ENCODE measurements around the gene SPOCD1. TPM values are rescaled to one million over a fixed set of nuclear protein-coding genes. Genes with fewer than 3 reads are reported as not detected.
A peak's percentile ranks its signal among the peaks of the same experiment; 100 is the strongest.

The SPOCD1 gene
- 1 to 10 TPM in 1 of 4 donors, under 1 TPM in 2, not detected in 1; 0.22 to 1.6 (median 0.96) TPM for total RNA-seq

- H3K4me1 ChIP-seq = no peaks in the 10 kb centered on the region
- no peaks in the 10 kb centered on the region for H3K36me3 ChIP-seq
- no peaks in the 10 kb centered on the region for H3K27me3 ChIP-seq
- intact Hi-C loops (cut with DNase I) = no loop called here
- peak; percentile 70 to 73 for DNase-seq
- no peak within 1 kb of the TSS for H3K27ac ChIP-seq
- H3K9me3 ChIP-seq = no peaks in the 10 kb centered on the region
- H3K4me3 ChIP-seq (replicated peaks in 1 of 3) = no peak within 1 kb of the TSS
- TF ChIP-seq POLR2A (IDR thresholded peaks at IDR 0.05) (no peak), CTCF (IDR thresholded peaks at IDR 0.05) (peak in 4 of 6 experiments; percentile 48 to 55 (median 50))
- WGBS, 2 donors = 42 to 48% methylated on average over 23 of the region's 23 CpGs
Measured at GRCh38 chr1:31815752-31816500, at the start of gene SPOCD1. Gene SPOCD1, minus strand, starts transcription at chr1:31816022. Its CDS starts 689 bp downstream, at chr1:31815333.

- H3K4me3 ChIP-seq (replicated peaks in 1 of 3) = no peak overlapping the region
- H3K27ac ChIP-seq = no peak overlapping the region
- WGBS, 2 donors = 95 to 97% methylated on average over 4 of the region's 4 CpGs
- no peak for DNase-seq
- no peaks in the 10 kb centered on the region for H3K9me3 ChIP-seq
- TF ChIP-seq POLR2A (IDR thresholded peaks at IDR 0.05) (no peak), CTCF (IDR thresholded peaks at IDR 0.05) (no peak)
- no peaks in the 10 kb centered on the region for H3K36me3 ChIP-seq
- no peaks in the 10 kb centered on the region for H3K27me3 ChIP-seq
- no peaks in the 10 kb centered on the region for H3K4me1 ChIP-seq
- intact Hi-C loops (cut with DNase I) = no loop called here
Measured at GRCh38 chr1:31862071-31862470, 46.2 kb upstream of the SPOCD1 start.

GRCh38 chr1:31861346-31861745, 45.5 kb upstream of the SPOCD1 start:
- WGBS, 2 donors = 87 to 90% methylated on average over 5 of the region's 5 CpGs
- no peak overlapping the region for H3K27ac ChIP-seq
- H3K4me1 ChIP-seq = no peaks in the 10 kb centered on the region

GRCh38 chr1:31860581-31860980, 44.8 kb upstream of the SPOCD1 start:
- intact Hi-C loops (cut with DNase I) = no loop called here
- 83 to 85% methylated on average over 7 of the region's 7 CpGs for WGBS, 2 donors

More at GRCh38 chr1:31861346-31861745, 45.5 kb upstream of the SPOCD1 start:
- H3K27me3 ChIP-seq = no peaks in the 10 kb centered on the region
- no peaks in the 10 kb centered on the region for H3K9me3 ChIP-seq
- TF ChIP-seq POLR2A (IDR thresholded peaks at IDR 0.05) (no peak), CTCF (IDR thresholded peaks at IDR 0.05) (no peak)
- no peaks in the 10 kb centered on the region for H3K36me3 ChIP-seq
- no peak for DNase-seq
- no peak overlapping the region for H3K4me3 ChIP-seq (replicated peaks in 1 of 3)
- intact Hi-C loops (cut with DNase I) = no loop called here

More at GRCh38 chr1:31860581-31860980, 44.8 kb upstream of the SPOCD1 start:
- no peaks in the 10 kb centered on the region for H3K9me3 ChIP-seq
- no peaks in the 10 kb centered on the region for H3K36me3 ChIP-seq
- no peak overlapping the region for H3K4me3 ChIP-seq (replicated peaks in 1 of 3)
- no peak for DNase-seq
- no peaks in the 10 kb centered on the region for H3K4me1 ChIP-seq
- TF ChIP-seq CTCF (IDR thresholded peaks at IDR 0.05) (no peak), POLR2A (IDR thresholded peaks at IDR 0.05) (no peak)
- no peaks in the 10 kb centered on the region for H3K27me3 ChIP-seq
- H3K27ac ChIP-seq = no peak overlapping the region
